Stimulated activated CD8-positive, alpha-beta memory T cell treated with anti-CD3 and anti-CD28 coated beads, Interleukin-7, amount 100 ng/mL, for 48 hours (primary cell): ENCODE data around the gene MPC2.
"Not testable (repeated sequence)": the region's sequence is repeated elsewhere in the genome, so short reads cannot be mapped to it uniquely, and the experiment has no call there.

ENCODE experiments used
- DNase-seq, 2 donors: peaks; one replicate each; pipeline ENCODE4 v3.0.0-alpha.2; 2020; ENCODE audit warnings: low read depth in 1 of 2; ENCODE audit errors: extremely low read depth in 1 of 2

The MPC2 gene

GRCh38 chr1:167935216-167936067, 1.4 kb downstream of the MPC2 start:
- peak; percentile 1 to 17 for DNase-seq

GRCh38 chr1:167934426-167935215, 2.3 kb downstream of the MPC2 start:
- DNase-seq = no peak

DNA sequence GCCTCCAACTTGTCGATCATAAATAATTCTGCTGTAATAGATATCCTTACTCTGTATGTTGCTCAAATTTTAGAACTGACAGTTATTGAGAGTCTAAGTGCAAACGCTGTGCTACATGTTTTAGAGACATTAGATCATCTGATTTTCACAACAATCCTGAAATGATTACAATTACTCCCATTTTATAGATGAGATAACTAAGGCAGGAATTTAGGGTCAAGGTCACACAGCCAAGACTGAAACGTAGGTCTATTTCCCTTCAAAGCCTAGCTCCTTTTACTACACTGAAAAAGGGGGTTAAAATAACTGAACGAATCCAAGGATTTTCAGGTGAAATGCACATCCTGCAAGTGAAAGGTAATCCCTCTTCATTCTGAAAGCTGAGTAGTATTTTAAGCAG, 3.1 kb downstream of the MPC2 start:
- no peak for DNase-seq

DNA sequence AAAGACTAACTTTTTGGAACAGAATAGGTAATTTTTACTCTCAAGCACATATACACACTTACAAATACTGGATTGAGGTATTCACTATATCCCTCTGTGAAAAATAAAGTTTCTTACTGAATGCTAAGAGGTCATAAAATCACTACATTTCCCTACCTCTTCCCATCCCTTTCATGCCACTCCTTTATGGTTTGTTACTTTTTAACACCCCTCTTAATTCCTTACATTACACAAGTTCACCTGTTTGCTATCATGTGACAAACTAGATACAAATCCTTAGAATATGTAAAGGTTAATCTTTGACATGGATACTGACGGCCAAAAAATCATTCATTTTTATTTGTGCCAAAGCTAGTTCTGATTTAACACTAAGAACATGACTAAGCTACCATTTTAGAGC, 7.1 kb downstream of the MPC2 start:
- no peak for DNase-seq

DNA sequence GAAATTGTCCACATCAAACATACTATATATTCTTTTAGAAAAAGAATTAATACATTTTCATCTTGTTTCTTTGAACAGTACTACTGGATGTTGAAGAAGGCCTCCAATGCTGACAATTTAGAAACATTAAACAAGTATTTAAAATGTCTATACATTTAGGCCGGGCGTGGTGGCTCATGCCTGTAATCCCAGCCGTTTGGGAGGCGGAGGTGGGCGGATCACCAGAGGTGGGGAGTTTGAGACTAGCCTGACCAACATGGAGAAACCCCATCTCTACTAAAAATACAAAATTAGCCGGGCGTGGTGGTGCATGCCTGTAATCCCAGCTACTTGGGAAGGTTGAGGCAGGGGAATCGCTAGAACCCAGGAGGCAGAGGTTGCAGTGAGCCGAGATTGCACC, 8.0 kb downstream of the MPC2 start:
- not testable (repeated sequence) for DNase-seq

GRCh38 chr1:167928457-167928852, 8.4 kb downstream of the MPC2 start:
- DNase-seq = no peak

DNA sequence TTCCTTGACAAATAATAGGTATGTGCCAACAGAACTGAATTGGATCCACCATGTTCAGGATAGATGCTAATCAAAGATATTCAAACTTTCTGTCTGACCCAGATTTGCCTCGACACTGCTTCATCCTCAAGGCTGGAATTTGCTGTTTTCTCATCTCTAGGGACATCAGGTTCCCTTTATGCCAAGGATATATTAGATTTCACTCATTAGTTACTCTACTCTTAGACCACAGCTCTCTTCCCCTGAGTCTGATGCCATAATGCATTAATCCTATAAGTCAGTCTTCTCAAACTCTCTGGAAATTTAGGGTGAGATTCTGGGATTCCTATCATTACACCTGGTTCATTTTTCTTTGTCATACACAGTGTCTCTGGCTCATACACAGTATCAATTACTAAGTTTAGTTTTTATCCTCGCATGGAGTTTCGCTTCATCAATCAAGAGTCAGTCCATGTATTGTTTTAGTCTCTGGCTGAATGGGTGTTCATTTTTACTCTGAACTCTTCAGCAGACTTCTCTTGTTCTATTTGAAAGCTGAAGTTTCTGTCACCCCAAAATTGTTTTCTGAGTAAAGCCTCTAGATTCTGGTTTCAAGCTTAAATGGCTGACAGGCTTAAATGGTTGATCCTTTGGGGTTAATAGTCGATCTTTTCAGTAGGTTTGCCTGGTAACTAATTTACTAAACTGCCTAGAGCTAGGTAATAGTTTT, 9.7 kb downstream of the MPC2 start:
- no peak for DNase-seq

DNA sequence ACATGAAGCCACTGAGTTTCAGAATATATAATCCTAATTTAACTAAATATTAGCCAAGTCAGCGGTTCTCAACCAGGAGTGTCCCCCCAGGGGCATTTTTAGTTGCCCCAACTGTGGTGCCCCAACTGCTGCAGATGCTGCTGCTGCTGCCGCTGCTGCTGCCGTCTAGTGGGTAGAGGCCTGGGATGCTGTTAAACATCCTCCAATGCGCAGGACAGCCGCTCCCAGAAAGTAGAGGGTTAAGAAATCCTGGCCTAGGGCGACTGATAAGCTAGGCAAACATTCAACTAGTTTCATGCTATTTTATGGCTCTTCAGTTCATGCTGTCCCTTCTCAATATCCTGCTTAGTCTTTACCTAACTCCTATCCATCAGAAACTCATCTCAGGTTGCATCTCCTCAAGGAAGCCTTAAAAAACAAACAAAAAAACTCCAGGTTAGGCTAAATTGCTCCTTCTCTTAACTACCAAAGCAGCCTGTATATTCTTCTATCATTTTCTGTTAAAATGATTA, 10.3 kb downstream of the MPC2 start:
- DNase-seq = no peak

- DNase-seq = no peak
Measured at GRCh38 chr1:167924543-167925231, 12.2 kb downstream of the MPC2 start.

DNA sequence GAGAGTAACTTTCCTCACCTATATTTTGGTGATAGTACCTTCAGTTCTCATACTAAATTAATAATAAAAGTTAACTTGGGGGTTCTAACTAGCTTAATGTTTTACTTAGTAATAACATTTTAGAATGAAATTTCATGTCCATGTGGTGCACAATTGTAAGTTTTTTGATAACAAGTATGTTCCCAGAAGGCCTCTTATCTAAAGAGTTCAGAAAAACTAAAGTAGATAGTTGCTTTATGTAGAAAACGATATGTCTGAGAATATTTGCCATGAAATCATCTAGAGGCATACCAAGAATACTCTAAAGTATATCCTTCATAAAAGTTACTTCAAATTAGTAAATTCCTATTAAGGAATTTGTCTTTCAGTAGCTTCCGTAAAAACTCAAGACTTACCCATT, 12.8 kb downstream of the MPC2 start:
- DNase-seq = no peak

- no peak for DNase-seq
Measured at GRCh38 chr1:167923324-167924056, 13.4 kb downstream of the MPC2 start.

GRCh38 chr1:167922611-167923074, 14.2 kb downstream of the MPC2 start:
- no peak for DNase-seq

- no peak for DNase-seq
Measured at GRCh38 chr1:167922023-167922422, 14.8 kb downstream of the MPC2 start.

GRCh38 chr1:167916766-167917511, 19.9 kb downstream of the MPC2 start:
- DNase-seq = no peak

DNA sequence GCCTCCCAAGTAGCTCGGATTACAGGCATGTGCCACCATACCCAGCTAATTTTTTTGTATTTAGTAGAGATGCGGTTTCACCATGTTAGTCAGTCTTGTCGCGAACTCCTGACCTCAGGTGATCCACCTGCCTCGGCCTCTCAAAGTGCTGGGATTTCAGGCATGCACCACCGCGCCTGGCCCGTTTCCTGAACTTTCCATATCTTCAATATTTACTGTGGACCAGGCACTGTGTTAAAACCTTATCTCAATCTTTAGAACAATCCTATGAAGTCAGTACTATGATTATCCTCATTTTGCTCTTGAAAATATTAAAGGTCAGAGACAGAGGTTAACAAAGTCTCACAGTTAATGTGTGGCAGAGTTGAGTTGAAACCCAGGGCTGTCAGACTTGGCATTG, 21.3 kb downstream of the MPC2 start:
- no peak for DNase-seq

DNA sequence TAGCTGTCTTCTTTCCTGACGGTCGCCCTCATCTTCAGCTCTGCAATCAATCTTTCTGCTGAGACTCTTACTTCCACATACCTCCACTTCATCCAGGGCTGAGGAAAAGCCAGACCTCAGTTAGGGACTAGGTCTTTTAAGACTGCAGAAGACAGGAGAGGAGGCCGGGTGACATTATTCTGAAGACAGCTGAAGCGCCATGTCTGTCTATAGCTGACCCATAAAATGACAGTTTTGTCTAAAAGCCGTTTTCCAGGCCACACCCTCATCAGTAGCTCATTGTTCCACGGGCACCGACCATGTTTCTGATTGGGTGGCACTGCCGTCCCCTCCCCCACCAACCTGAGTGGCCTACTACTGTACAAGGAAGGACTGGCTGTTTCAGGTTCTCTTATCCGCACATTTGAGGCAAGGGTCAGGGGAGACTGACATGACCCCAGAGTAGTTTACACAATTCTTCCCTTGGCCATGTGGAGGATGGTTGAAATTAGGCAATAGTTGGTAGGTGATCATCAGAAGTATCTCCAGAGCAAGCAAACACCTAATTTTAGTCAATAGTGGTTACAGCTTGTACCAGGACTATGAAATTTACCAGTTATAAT, 22.9 kb downstream of the MPC2 start, which contains the start of gene ADCY10:
Gene ADCY10, minus strand, starts transcription at position 240 of the 602 bp plus-strand sequence. CDS start 8,994 bp downstream, outside the sequence.
- DNase-seq = no peak

- DNase-seq = no peak
Measured at GRCh38 chr1:167912294-167912693, 24.6 kb downstream of the MPC2 start.

DNA sequence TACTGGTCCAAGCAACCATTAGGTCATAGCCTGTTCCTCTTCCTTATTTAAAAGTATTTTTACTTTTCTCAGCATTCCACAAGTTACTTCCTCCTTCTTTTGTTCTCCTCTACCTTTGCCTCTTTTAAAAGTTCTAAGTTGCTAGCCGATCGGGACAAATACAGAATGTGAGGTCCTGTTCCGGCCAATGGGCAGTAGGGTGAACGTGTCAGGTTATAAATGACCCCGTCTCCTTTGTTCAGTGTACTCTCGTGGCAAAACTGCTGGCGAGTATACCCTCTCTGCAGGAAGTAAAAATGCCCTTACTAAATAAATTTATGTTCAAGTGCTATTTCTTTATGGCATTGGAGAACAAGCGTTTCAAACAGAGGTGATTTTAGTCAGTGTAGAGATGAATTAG, 25.5 kb downstream of the MPC2 start:
- DNase-seq = no peak

GRCh38 chr1:167910530-167910929, 26.3 kb downstream of the MPC2 start:
- DNase-seq = no peak
